Gastroesophageal sphincter (tissue), 3 donors: ENCODE measurements around the gene SPANXN4.

Source experiments
- POLR2A ChIP-seq, 2 donors: fragments of 450-650 bp; IDR thresholded peaks; one replicate each; pipeline ENCODE4 v1.6.1; 2017; ENCODE audit warnings: antibody characterized with exemption in 2 of 2, mild to moderate bottlenecking in 2 of 2, moderate library complexity in 1 of 2
- POLR2AphosphoS5 ChIP-seq: sonication (generic); formaldehyde crosslinking; IDR thresholded peaks from one replicate; pipeline ENCODE4 v1.6.1; 2017; ENCODE audit warnings: antibody characterized with exemption
- TF ChIP-seq, protein P1 (sequence below), 4 experiments: fragments of 200-600 bp in 2 of 4; fragments of 450-650 bp in 2 of 4; sonication (generic) in 1 of 4; IDR thresholded peaks; one replicate each; pipeline ENCODE4 v1.5.1; 2017 to 2019; ENCODE audit warnings: antibody characterized with exemption in 4 of 4, mild to moderate bottlenecking in 2 of 4, moderate library complexity in 2 of 4

DNA sequence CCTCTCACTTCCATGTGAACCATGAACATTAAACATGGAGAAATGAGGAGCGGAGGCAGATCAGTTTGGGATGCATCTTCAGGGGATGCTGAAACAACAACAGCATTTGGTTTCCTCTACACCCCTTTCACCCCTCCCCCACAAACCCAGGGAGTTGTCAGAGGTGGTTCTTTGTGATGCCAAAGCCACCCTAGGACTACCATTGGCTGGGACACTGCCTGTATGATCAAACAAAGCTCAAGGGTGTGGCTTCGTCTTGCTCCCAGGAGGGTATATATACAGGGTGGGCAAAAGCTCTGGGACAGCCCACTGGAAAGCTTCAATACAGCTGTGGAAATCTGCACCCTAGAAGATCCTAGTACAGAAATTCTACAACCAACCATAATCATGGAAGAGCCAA lies at the start of gene SPANXN4:
- no peak for TF ChIP-seq POLR2AphosphoS5
- no peak for TF ChIP-seq POLR2A (IDR thresholded peaks at IDR 0.05)
- TF ChIP-seq, protein P1, sequence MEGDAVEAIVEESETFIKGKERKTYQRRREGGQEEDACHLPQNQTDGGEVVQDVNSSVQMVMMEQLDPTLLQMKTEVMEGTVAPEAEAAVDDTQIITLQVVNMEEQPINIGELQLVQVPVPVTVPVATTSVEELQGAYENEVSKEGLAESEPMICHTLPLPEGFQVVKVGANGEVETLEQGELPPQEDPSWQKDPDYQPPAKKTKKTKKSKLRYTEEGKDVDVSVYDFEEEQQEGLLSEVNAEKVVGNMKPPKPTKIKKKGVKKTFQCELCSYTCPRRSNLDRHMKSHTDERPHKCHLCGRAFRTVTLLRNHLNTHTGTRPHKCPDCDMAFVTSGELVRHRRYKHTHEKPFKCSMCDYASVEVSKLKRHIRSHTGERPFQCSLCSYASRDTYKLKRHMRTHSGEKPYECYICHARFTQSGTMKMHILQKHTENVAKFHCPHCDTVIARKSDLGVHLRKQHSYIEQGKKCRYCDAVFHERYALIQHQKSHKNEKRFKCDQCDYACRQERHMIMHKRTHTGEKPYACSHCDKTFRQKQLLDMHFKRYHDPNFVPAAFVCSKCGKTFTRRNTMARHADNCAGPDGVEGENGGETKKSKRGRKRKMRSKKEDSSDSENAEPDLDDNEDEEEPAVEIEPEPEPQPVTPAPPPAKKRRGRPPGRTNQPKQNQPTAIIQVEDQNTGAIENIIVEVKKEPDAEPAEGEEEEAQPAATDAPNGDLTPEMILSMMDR (IDR thresholded peaks at IDR 0.05), result no peak
